GM12875 (cell line): ENCODE measurements around the gene SATB2.

Experiments
- H3K4me3 ChIP-seq: one replicate; pipeline ENCODE4 v1.5.1; 2011; ENCODE audit warnings: low read depth, low read length, control low read depth
- CTCF ChIP-seq: IDR thresholded peaks from 2 replicates; pipeline ENCODE4 v1.5.1; 2011; ENCODE audit warnings: low read depth, mild to moderate bottlenecking, control low read depth, inconsistent platforms, low read length, moderate library complexity, borderline replicate concordance; ENCODE audit not compliant: insufficient read depth

Gene SATB2

DNA sequence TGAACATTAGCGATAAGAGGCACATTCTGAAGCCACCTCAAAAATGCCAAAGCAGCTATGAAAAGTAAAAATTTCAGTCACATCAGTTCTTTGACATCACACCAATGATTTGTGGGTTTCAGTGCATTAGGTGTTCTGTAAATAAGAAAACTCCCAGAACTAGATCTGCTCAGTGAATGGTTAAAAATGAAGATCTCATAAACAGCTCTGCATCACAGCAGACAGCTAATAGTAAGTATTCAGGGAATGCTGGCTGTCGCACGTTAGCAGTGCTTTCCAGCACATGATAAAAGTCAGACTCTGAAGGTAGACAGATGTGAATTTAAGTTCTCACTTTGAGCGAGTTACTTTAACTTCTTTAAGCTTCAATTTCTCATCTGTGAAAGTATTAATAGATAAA is 154.9 kb downstream of the SATB2 start:
- no peak overlapping the region for H3K4me3 ChIP-seq
- no peak for TF ChIP-seq CTCF

DNA sequence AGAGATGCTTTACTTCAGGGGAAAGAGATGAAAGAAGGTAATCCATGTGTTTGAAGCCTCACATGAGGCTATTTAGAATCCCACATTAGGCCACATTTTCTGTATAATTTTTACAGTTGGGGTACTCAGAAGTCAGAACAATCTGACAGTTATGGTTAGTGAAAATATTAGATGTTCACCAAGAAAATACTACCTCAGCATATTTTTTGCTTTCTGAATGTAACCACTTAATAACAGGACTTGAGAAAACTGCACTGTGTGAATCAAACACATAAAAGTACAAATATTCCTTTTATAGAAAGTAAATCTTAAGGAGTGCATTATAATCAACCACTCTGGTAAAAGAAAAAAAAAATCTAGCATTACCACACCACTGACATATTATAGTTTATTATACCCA is 169.3 kb downstream of the SATB2 start:
- TF ChIP-seq CTCF, result no peak
- no peak overlapping the region for H3K4me3 ChIP-seq

GRCh38 chr2:199282309-199282708 is 175.4 kb downstream of the SATB2 start:
- TF ChIP-seq CTCF, result no peak
- no peak overlapping the region for H3K4me3 ChIP-seq

DNA sequence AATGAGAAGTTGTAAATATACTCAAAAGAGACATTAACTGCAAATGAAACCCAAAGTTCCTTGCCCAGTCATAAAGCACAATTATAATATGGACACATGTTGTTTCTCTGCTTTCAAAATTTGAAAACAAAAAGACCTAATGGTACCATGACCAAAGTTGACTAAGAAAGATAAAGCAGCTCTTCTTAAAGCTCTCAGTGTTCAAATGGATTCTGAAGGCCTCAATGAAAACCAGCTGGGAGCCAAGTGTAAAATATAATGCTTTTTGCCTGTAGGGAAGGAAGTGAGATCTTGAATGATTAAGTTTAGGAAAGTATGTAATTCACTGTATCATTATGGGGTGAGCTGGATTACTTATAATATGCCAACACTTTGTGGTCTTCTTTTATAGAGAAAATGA is 178.6 kb downstream of the SATB2 start:
- H3K4me3 ChIP-seq, result no peak overlapping the region
- TF ChIP-seq CTCF, result no peak

- no peak for TF ChIP-seq CTCF
- H3K4me3 ChIP-seq, result no peak overlapping the region
Observed at GRCh38 chr2:199278099-199278498, 179.6 kb downstream of the SATB2 start.

DNA sequence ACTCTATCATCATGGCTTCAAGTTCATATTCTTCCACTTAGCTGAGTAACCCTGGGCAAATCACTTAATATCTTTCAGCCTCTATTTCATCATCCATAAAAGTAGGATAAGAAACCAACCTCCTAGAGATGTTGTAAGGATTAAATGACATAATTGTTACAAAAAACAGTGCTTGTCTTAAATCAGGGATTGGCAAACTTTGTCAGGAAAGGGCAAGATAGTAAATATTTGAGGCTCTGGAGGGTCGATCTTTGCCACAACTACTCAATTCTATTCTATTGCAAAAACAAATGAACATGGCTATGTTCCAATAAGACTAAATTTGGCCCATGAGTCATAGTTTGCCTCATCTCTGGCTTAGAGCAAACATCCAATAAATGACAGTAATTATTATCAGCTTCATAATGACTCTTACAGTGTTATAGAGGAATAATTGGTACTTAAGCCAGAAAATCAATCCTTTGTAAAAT is 184.7 kb downstream of the SATB2 start:
- H3K4me3 ChIP-seq, result no peak overlapping the region
- no peak for TF ChIP-seq CTCF

GRCh38 chr2:199261936-199262335 is 195.8 kb downstream of the SATB2 start:
- no peak overlapping the region for H3K4me3 ChIP-seq
- TF ChIP-seq CTCF, result no peak
